Suprapubic skin (tissue), 3 donors: ENCODE data around the gene ANKRD44.

Experiments
- CTCF ChIP-seq, 2 donors: fragments of 200-600 bp in 1 of 2; fragments of 450-650 bp in 1 of 2; sonication (generic) in 1 of 2; IDR thresholded peaks; one replicate each; pipeline ENCODE4 v1.5.1; 2016 to 2019; ENCODE audit warnings: antibody characterized with exemption in 2 of 2, mild to moderate bottlenecking in 1 of 2, moderate library complexity in 1 of 2
- EP300 ChIP-seq: sonication (generic); formaldehyde crosslinking; IDR thresholded peaks from one replicate; pipeline ENCODE4 v1.6.1; 2017; ENCODE audit warnings: antibody characterized with exemption
- POLR2A ChIP-seq, 2 donors: fragments of 450-650 bp; IDR thresholded peaks; one replicate each; pipeline ENCODE4 v1.6.1; 2017; ENCODE audit warnings: antibody characterized with exemption in 2 of 2, mild to moderate bottlenecking in 2 of 2, moderate library complexity in 2 of 2

DNA sequence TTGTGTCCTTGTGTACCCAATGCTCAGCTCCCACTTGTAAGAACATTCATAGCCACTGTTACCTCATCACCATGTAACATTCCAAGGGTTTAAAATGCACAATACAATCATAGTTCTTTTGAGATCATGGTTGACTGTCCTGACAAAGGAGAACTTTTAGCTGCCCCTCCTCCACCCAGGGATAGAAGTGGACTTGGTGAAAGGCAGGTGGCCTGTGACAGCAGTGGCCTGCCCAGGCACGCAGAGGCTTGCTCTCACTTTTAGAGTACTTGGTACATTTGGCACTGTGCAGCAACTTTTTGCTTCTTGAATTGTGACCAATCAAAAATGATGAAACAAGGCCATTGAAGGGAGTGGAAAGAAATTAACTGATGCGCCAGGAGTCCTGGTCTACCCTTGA is 108.7 kb downstream of the ANKRD44 start:
- no peak for TF ChIP-seq EP300
- no peak for TF ChIP-seq CTCF (IDR thresholded peaks at IDR 0.05)
- TF ChIP-seq POLR2A (IDR thresholded peaks at IDR 0.05) = no peak
